Measurements from ENCODE around the gene ZNF467. TPM values are rescaled to one million over a fixed set of nuclear protein-coding genes. Genes with fewer than 3 reads are reported as not detected.

The ZNF467 gene
- total and polyA plus RNA-seq, 2 donors (not counting 3 experiments of a cell fraction or from before 2014, with no cell fraction given): 4.2 to 8.9 TPM

GRCh38 chr7:149801002-149801566 is 27.7 kb upstream of the ZNF467 start:
- CTCF ChIA-PET: interaction anchor here (1.3 to 4.6 kb wide), 2 partner anchors 138 to 140 kb away, joined by 3 to 47 read pairs; no protein-coding TSS in a partner anchor
- POLR2A ChIA-PET: no interaction called here
- no TSS peak for BruUV-seq (replicated peaks)

GRCh38 chr7:149800169-149800555 is 26.8 kb upstream of the ZNF467 start:
- Histone ChIP-seq H4K20me1 (replicated peaks; ENCODE audit: control insufficient read depth, extremely low read depth, insufficient read depth, low read length) (no peaks in the 10 kb centered on the region), H3K9me3 (replicated peaks; ENCODE audit: control insufficient read depth, insufficient read depth, low read length) (no peaks in the 10 kb centered on the region), H2AFZ (ENCODE audit: low read depth, low read length) (no peak overlapping the region), H3K4me3 (replicated peaks in 1 of 3; ENCODE audit: insufficient read depth in 1 of 3, low read depth in 1 of 3, low read length in 3 of 3) (no peak overlapping the region), H3K27me3 (ENCODE audit: control insufficient read depth in 2 of 2, insufficient read depth in 2 of 2, low read length in 2 of 2) (no peaks in the 10 kb centered on the region), H3K27ac (ENCODE audit: insufficient read depth, low read depth, low read length) (no peak overlapping the region), H3K9ac (replicated peaks; ENCODE audit: extremely low read depth, insufficient read depth, low read length) (no peak overlapping the region), H3K4me1 (ENCODE audit: control insufficient read depth, extremely low read depth, insufficient read depth, low read length) (no peaks in the 10 kb centered on the region), H3K4me2 (ENCODE audit: insufficient read depth, low read length) (no peak overlapping the region), H3K36me3 (ENCODE audit: control insufficient read depth in 2 of 2, extremely low read depth in 1 of 2, insufficient read depth in 2 of 2, low read length in 2 of 2) (no peaks in the 10 kb centered on the region), H3K79me2 (ENCODE audit: control insufficient read depth, insufficient read depth, low read length) (no peaks in the 10 kb centered on the region), H3K9me1 (replicated peaks; ENCODE audit: control insufficient read depth, extremely low read depth, insufficient read depth, low read length) (no peaks in the 10 kb centered on the region)
- POLR2A ChIA-PET: no interaction called here
- CTCF ChIA-PET: interaction anchor here (0.6 to 4.6 kb wide), 10 partner anchors 22 to 490 kb away, joined by 3 to 47 read pairs (median 4); no protein-coding TSS in a partner anchor
- intact Hi-C loops (cut with micrococcal nuclease) (loop anchor here (1.0 kb wide), 1 partner anchor 138 kb away; no protein-coding TSS in a partner anchor), dilution Hi-C loops (cut with MboI; ENCODE audit: extremely low pct_ligation_motif_present, low sequenced_read_pairs) (no loop called here)
- DNase-seq (ENCODE audit: low read depth, low spot score): no peak
- no peak for FAIRE-seq
- no peak for TF ChIP-seq MYC (IDR thresholded peaks at IDR 0.05; ENCODE audit: low read depth, low read length)
- no peak for TF ChIP-seq POLR2A (IDR thresholded peaks at IDR 0.05; ENCODE audit: low read depth, low read length)
- BruUV-seq (replicated peaks): no TSS peak

More at GRCh38 chr7:149801002-149801566, 27.7 kb upstream of the ZNF467 start:
- Histone ChIP-seq H3K4me2 (ENCODE audit: insufficient read depth, low read length) (no peak overlapping the region), H3K4me3 (replicated peaks in 1 of 3; ENCODE audit: insufficient read depth in 1 of 3, low read depth in 1 of 3, low read length in 3 of 3) (no peak overlapping the region), H3K4me1 (ENCODE audit: control insufficient read depth, extremely low read depth, insufficient read depth, low read length) (no peaks in the 10 kb centered on the region), H3K27me3 (ENCODE audit: control insufficient read depth in 2 of 2, insufficient read depth in 2 of 2, low read length in 2 of 2) (no peaks in the 10 kb centered on the region), H4K20me1 (replicated peaks; ENCODE audit: control insufficient read depth, extremely low read depth, insufficient read depth, low read length) (no peaks in the 10 kb centered on the region), H3K79me2 (ENCODE audit: control insufficient read depth, insufficient read depth, low read length) (no peaks in the 10 kb centered on the region), H3K27ac (ENCODE audit: insufficient read depth, low read depth, low read length) (no peak overlapping the region), H3K9me3 (replicated peaks; ENCODE audit: control insufficient read depth, insufficient read depth, low read length) (no peaks in the 10 kb centered on the region), H3K9me1 (replicated peaks; ENCODE audit: control insufficient read depth, extremely low read depth, insufficient read depth, low read length) (no peaks in the 10 kb centered on the region), H2AFZ (ENCODE audit: low read depth, low read length) (no peak overlapping the region), H3K9ac (replicated peaks; ENCODE audit: extremely low read depth, insufficient read depth, low read length) (no peak overlapping the region), H3K36me3 (ENCODE audit: control insufficient read depth in 2 of 2, extremely low read depth in 1 of 2, insufficient read depth in 2 of 2, low read length in 2 of 2) (no peaks in the 10 kb centered on the region)
- DNase-seq (ENCODE audit: low read depth, low spot score) (no peak), FAIRE-seq (no peak)
- intact Hi-C loops (cut with micrococcal nuclease) (no loop called here), dilution Hi-C loops (cut with MboI; ENCODE audit: extremely low pct_ligation_motif_present, low sequenced_read_pairs) (no loop called here)
- no peak for TF ChIP-seq MYC (IDR thresholded peaks at IDR 0.05; ENCODE audit: low read depth, low read length)
- TF ChIP-seq FOS (IDR thresholded peaks at IDR 0.05; ENCODE audit: borderline replicate concordance, insufficient read depth, low read length): no peak

Data from endothelial cell of umbilical vein (primary cell).